Keratinocyte (primary cell): ENCODE measurements around the gene IGFBP6. TPM values are rescaled to one million over a fixed set of nuclear protein-coding genes. Genes with fewer than 3 reads are reported as not detected.

Source experiments
- DNase-seq: peaks from one replicate; pipeline ENCODE4 v3.0.0-alpha.2; 2011; ENCODE audit warnings: low read depth, missing footprints, low spot score
- FAIRE-seq: peaks from 2 replicates; lab custom pipeline; 2011; peaks lifted over from hg19 to GRCh38; lab: Jason Lieb, UNC
- H2AFZ ChIP-seq: 2 replicates; pipeline ENCODE4 v1.6.0; 2012; ENCODE audit warnings: low read length, control low read depth, inconsistent platforms; ENCODE audit not compliant: control insufficient read depth
- H3K27ac ChIP-seq: 2 replicates; pipeline ENCODE4 v1.5.1; 2011; ENCODE audit warnings: low read length; ENCODE audit not compliant: control insufficient read depth, insufficient read depth
- H3K27me3 ChIP-seq: 3 replicates; pipeline ENCODE4 v1.6.0; 2011; ENCODE audit warnings: low read length; ENCODE audit not compliant: control insufficient read depth, insufficient read depth; ENCODE audit errors: extremely low read depth
- H3K36me3 ChIP-seq, 2 experiments: 2 replicates in 1 of 2; 3 replicates in 1 of 2; pipeline ENCODE4 v1.5.1; 2011; ENCODE audit warnings: low read length in 2 of 2, mild to moderate bottlenecking in 1 of 2; ENCODE audit not compliant: control insufficient read depth in 2 of 2, insufficient read depth in 2 of 2; ENCODE audit errors: extremely low read depth in 1 of 2
- H3K4me1 ChIP-seq: 3 replicates; pipeline ENCODE4 v1.5.1; 2011; ENCODE audit warnings: low read length; ENCODE audit not compliant: control insufficient read depth, insufficient read depth; ENCODE audit errors: extremely low read depth
- H3K4me2 ChIP-seq: 3 replicates; pipeline ENCODE4 v1.6.0; 2011; ENCODE audit warnings: low read depth, low read length; ENCODE audit not compliant: control insufficient read depth, insufficient read depth; ENCODE audit errors: extremely low read depth
- H3K4me3 ChIP-seq, 3 experiments: fragments of 200-600 bp in 1 of 3; sonication (generic) in 1 of 3; 2 replicates in 2 of 3; 3 replicates in 1 of 3; pipeline ENCODE4 v1.5.1; 2011 to 2016; ENCODE audit warnings: low read length in 3 of 3, mild to moderate bottlenecking in 3 of 3, control low read depth in 2 of 3, inconsistent platforms in 1 of 3, low read depth in 1 of 3, mixed read lengths in 1 of 3, mixed run types in 1 of 3, moderate library complexity in 1 of 3; ENCODE audit not compliant: control insufficient read depth in 2 of 3, insufficient read depth in 2 of 3; ENCODE audit errors: extremely low read depth in 1 of 3
- H3K79me2 ChIP-seq: 2 replicates; pipeline ENCODE4 v1.6.0; 2012; ENCODE audit warnings: low read length; ENCODE audit not compliant: control insufficient read depth, insufficient read depth
- H3K9ac ChIP-seq: 3 replicates; pipeline ENCODE4 v1.6.0; 2011; ENCODE audit warnings: low read length; ENCODE audit not compliant: control insufficient read depth, insufficient read depth; ENCODE audit errors: extremely low read depth
- H3K9me1 ChIP-seq: 3 replicates; pipeline ENCODE4 v1.6.0; 2011; ENCODE audit warnings: low read length; ENCODE audit not compliant: control insufficient read depth, insufficient read depth; ENCODE audit errors: extremely low read depth
- H3K9me3 ChIP-seq: 2 replicates; pipeline ENCODE4 v1.5.1; 2012; ENCODE audit warnings: low read depth, low read length; ENCODE audit not compliant: control insufficient read depth
- H4K20me1 ChIP-seq: 3 replicates; pipeline ENCODE4 v1.6.0; 2011; ENCODE audit warnings: low read length; ENCODE audit not compliant: control insufficient read depth, insufficient read depth; ENCODE audit errors: extremely low read depth
- EZH2 ChIP-seq: IDR thresholded peaks from one replicate; pipeline ENCODE4 v1.6.1; 2012; ENCODE audit warnings: inconsistent platforms, mild to moderate bottlenecking, low read length, moderate library complexity
- dilution Hi-C: fragments of 300-500 bp; cut with MboI; formaldehyde crosslinking; loops from one replicate; pipeline ENCODE4 v1.7.0; 2020; ENCODE audit warnings: low sequenced_read_pairs; ENCODE audit not compliant: extremely low pct_ligation_motif_present
- polyA plus RNA-seq, 5 experiments: library from polyadenylated mRNA; depleted of rRNA in 3 of 5; stranded (reverse) in 3 of 5; stranded (forward) in 1 of 5; unstranded in 1 of 5; fragments of >200 nt; gene quantifications; 1 replicate in 1 of 5; 2 replicates in 3 of 5; 3 replicates in 1 of 5; pipeline versions ENCODE4 v1.2.1 to v1.2.3, GENCODE V29; 2011 to 2012; ENCODE audit warnings: missing spikeins in 2 of 5, low read depth in 1 of 5, low replicate concordance in 1 of 5
- TF ChIP-seq, protein P1 (sequence below), 3 experiments: IDR thresholded peaks in 1 of 3; conservative IDR thresholded peaks in 1 of 3; optimal IDR thresholded peaks in 1 of 3; 2 replicates in 2 of 3; 3 replicates in 1 of 3; pipeline versions ENCODE3 to v1.5.1; 2011; ENCODE audit warnings: low read length in 3 of 3, mild to moderate bottlenecking in 3 of 3, moderate library complexity in 2 of 3, control low read depth in 1 of 3, inconsistent platforms in 1 of 3; ENCODE audit not compliant: insufficient read depth in 2 of 3; ENCODE audit errors: extremely low read depth in 1 of 3

IGFBP6 gene
- polyA plus RNA-seq, 1 donor (not counting 4 experiments of a cell fraction or from before 2014, with no cell fraction given) = 30.1 TPM

GRCh38 chr12:53074283-53074998, 23.0 kb upstream of the IGFBP6 start:
- peaks cover 26 to 31% of the 10 kb centered on the region in 2 experiments for H3K36me3 ChIP-seq
- no peaks in the 10 kb centered on the region for H4K20me1 ChIP-seq
- H3K27ac ChIP-seq = no peak overlapping the region
- no peak overlapping the region for H3K9ac ChIP-seq
- H3K9me3 ChIP-seq = no peaks in the 10 kb centered on the region
- FAIRE-seq = no peak
- H3K79me2 ChIP-seq = peaks cover 11% of the 10 kb centered on the region
- H3K4me2 ChIP-seq = no peak overlapping the region
- TF ChIP-seq, protein P1, sequence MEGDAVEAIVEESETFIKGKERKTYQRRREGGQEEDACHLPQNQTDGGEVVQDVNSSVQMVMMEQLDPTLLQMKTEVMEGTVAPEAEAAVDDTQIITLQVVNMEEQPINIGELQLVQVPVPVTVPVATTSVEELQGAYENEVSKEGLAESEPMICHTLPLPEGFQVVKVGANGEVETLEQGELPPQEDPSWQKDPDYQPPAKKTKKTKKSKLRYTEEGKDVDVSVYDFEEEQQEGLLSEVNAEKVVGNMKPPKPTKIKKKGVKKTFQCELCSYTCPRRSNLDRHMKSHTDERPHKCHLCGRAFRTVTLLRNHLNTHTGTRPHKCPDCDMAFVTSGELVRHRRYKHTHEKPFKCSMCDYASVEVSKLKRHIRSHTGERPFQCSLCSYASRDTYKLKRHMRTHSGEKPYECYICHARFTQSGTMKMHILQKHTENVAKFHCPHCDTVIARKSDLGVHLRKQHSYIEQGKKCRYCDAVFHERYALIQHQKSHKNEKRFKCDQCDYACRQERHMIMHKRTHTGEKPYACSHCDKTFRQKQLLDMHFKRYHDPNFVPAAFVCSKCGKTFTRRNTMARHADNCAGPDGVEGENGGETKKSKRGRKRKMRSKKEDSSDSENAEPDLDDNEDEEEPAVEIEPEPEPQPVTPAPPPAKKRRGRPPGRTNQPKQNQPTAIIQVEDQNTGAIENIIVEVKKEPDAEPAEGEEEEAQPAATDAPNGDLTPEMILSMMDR (optimal IDR thresholded peaks at IDR 0.05 in 1 of 3, IDR thresholded peaks at IDR 0.05 in 1 of 3, conservative IDR thresholded peaks at IDR 0.05 in 1 of 3; ENCODE audit: extremely low read depth in 1 of 3, insufficient read depth in 2 of 3, low read length in 3 of 3) = no peak
- TF ChIP-seq EZH2 = no peak
- dilution Hi-C loops = no loop called here
- peaks cover 21% of the 10 kb centered on the region for H3K4me1 ChIP-seq
- no peak overlapping the region for H3K4me3 ChIP-seq
- no peaks in the 10 kb centered on the region for H3K27me3 ChIP-seq
- H2AFZ ChIP-seq = no peak overlapping the region
- no peak for DNase-seq
- peaks cover 7% of the 10 kb centered on the region for H3K9me1 ChIP-seq

DNA sequence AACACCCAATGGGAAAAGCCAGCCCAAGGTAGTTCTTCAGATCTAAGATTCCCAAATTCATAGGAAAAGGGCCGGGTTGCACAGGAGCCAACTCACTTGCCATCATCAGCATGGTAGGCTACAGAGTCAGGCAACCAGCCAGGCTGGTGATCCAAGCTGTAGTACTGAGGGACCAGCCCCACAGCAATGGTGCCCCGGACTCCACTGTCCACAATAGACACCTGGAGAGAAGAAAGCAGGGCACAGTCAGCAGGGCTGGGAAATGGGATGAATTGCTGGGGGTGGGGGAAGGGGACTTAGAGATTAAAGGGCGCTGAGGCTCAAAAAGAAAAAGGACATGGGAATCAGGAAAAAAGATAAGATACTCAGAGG, 22.5 kb upstream of the IGFBP6 start:
- H3K4me1 ChIP-seq = peaks cover 24% of the 10 kb centered on the region
- no peak overlapping the region for H3K27ac ChIP-seq
- no peak overlapping the region for H3K4me2 ChIP-seq
- no peaks in the 10 kb centered on the region for H3K27me3 ChIP-seq
- TF ChIP-seq, protein P1 (optimal IDR thresholded peaks at IDR 0.05 in 1 of 3, IDR thresholded peaks at IDR 0.05 in 1 of 3, conservative IDR thresholded peaks at IDR 0.05 in 1 of 3; ENCODE audit: extremely low read depth in 1 of 3, insufficient read depth in 2 of 3, low read length in 3 of 3) = no peak
- TF ChIP-seq EZH2 = no peak
- FAIRE-seq = no peak
- H3K9ac ChIP-seq = no peak overlapping the region
- no peaks in the 10 kb centered on the region for H3K9me3 ChIP-seq
- dilution Hi-C loops = no loop called here
- no peak overlapping the region for H2AFZ ChIP-seq
- H4K20me1 ChIP-seq = no peaks in the 10 kb centered on the region
- DNase-seq = no peak
- peaks cover 7% of the 10 kb centered on the region for H3K9me1 ChIP-seq
- H3K4me3 ChIP-seq = no peak overlapping the region
- H3K79me2 ChIP-seq = peaks cover 11% of the 10 kb centered on the region
- peaks cover 25 to 31% of the 10 kb centered on the region in 2 experiments for H3K36me3 ChIP-seq
